ENCODE data around the gene HS1BP3. TPM values are rescaled to one million over a fixed set of nuclear protein-coding genes. Genes with fewer than 3 reads are reported as not detected.

The HS1BP3 gene
- total and polyA plus RNA-seq, 2 of the 13 experiments (the other 11 are each of a cell fraction or from before 2014, with no cell fraction given) = 15.2 to 22.0 TPM

- no peak for TF ChIP-seq TCF7 (IDR thresholded peaks at IDR 0.05; ENCODE audit: low read depth)
- TF ChIP-seq NR2F6 (IDR thresholded peaks at IDR 0.05) = no peak
- peak; percentile 10; the same call in 1 of the 2 replicates for TF ChIP-seq NR2F6 (CRISPR knock-in tag; IDR thresholded peaks at IDR 0.05)
- TF ChIP-seq CENPT (CRISPR knock-in tag; IDR thresholded peaks at IDR 0.05; ENCODE audit: low read depth) = no peak; the same call in 1 of the 2 replicates
- TF ChIP-seq ZNF737 (CRISPR knock-in tag; IDR thresholded peaks at IDR 0.05; ENCODE audit: borderline replicate concordance) = 0 out of 2 replicates have a peak, but pooled peaks have one; percentile 21
- TF ChIP-seq KLF15 (CRISPR knock-in tag; IDR thresholded peaks at IDR 0.05; ENCODE audit: borderline replicate concordance) = no peak
- TF ChIP-seq SP1 (IDR thresholded peaks at IDR 0.05) = no peak
- peak; percentile 93 for TF ChIP-seq SP1 (CRISPR knock-in tag; IDR thresholded peaks at IDR 0.05)
- no peak for TF ChIP-seq SRSF4 (IDR thresholded peaks at IDR 0.05; ENCODE audit: low read depth, low read length, poor library complexity, severe bottlenecking)
- peak; percentile 63; the same call in 1 of the 2 replicates for TF ChIP-seq ZNF275 (CRISPR knock-in tag; IDR thresholded peaks at IDR 0.05; ENCODE audit: borderline replicate concordance)
- TF ChIP-seq NFIC (IDR thresholded peaks at IDR 0.05; ENCODE audit: low read length) = no peak
- 0 out of 2 replicates have a peak, but pooled peaks have one; percentile 25 for TF ChIP-seq FOSL1 (CRISPR knock-in tag; IDR thresholded peaks at IDR 0.05; ENCODE audit: borderline replicate concordance)
- TF ChIP-seq KDM4B (CRISPR knock-in tag; IDR thresholded peaks at IDR 0.05) = no peak; the same call in 1 of the 2 replicates
- peak; percentile 67; the same call in 1 of the 2 replicates for TF ChIP-seq MTA1 (CRISPR knock-in tag; IDR thresholded peaks at IDR 0.05; ENCODE audit: borderline replicate concordance)
- no peak; the same call in 1 of the 2 replicates for TF ChIP-seq ZKSCAN8 (CRISPR knock-in tag; IDR thresholded peaks at IDR 0.05; ENCODE audit: borderline replicate concordance)
- TF ChIP-seq EP300 (IDR thresholded peaks at IDR 0.05; ENCODE audit: low read depth in 2 of 2, low read length in 2 of 2) = 0 out of 4 replicates have a peak, but pooled peaks of 1 of the 2 experiments have one; percentile 11
- no peak for TF ChIP-seq EP300 (CRISPR knock-in tag; IDR thresholded peaks at IDR 0.05; ENCODE audit: borderline replicate concordance)
- peak; percentile 88 for TF ChIP-seq SP5 (CRISPR knock-in tag; IDR thresholded peaks at IDR 0.05; ENCODE audit: borderline replicate concordance, low read depth)
- TF ChIP-seq CREBL2 (CRISPR knock-in tag; IDR thresholded peaks at IDR 0.05; ENCODE audit: borderline replicate concordance) = no peak
- TF ChIP-seq ZNF720 (CRISPR knock-in tag; IDR thresholded peaks at IDR 0.05) = no peak
- no peak for TF ChIP-seq ATF7 (IDR thresholded peaks at IDR 0.05)
- TF ChIP-seq ATF7 (CRISPR knock-in tag; IDR thresholded peaks at IDR 0.05) = no peak
- TF ChIP-seq ZFY (CRISPR knock-in tag; IDR thresholded peaks at IDR 0.05) = peak; percentile 91
- no peak for TF ChIP-seq PRDM15 (CRISPR knock-in tag; IDR thresholded peaks at IDR 0.05)
Measured at GRCh38 chr2:20650877-20651730, at the start of gene HS1BP3 (continued).

All from HepG2 (cell line).